Measurements from ENCODE around the gene DENR.

Gene DENR

DNA sequence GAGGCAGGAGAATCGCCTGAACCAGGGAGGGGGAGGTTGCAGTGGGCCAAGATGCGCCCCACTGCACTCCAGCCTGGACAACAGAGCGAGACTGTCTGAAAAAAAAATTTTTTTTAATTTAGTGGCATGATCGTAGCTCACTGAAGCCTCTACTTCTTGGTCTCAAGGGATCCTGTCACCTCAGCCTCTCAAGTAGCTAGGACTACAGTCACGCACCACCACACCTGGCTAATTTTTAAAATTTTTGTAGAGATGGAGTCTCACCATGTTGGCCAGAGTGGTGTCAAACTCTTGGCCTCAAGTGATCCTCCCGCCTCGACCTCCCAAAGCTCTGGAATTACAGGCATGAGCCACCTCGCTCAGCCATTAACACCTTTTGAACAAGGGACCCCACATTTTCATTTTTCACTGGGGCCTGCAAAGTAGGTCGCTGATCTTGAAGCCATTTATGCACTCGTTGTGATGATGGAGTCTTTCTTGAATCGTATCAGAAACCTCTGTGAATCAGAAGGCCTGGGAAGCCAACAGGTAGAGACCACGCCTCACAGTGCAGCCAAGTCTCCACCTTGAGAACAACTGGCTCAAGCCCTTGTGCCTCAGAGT is 27.9 kb upstream of the DENR start:
- TF ChIP-seq, protein P1, sequence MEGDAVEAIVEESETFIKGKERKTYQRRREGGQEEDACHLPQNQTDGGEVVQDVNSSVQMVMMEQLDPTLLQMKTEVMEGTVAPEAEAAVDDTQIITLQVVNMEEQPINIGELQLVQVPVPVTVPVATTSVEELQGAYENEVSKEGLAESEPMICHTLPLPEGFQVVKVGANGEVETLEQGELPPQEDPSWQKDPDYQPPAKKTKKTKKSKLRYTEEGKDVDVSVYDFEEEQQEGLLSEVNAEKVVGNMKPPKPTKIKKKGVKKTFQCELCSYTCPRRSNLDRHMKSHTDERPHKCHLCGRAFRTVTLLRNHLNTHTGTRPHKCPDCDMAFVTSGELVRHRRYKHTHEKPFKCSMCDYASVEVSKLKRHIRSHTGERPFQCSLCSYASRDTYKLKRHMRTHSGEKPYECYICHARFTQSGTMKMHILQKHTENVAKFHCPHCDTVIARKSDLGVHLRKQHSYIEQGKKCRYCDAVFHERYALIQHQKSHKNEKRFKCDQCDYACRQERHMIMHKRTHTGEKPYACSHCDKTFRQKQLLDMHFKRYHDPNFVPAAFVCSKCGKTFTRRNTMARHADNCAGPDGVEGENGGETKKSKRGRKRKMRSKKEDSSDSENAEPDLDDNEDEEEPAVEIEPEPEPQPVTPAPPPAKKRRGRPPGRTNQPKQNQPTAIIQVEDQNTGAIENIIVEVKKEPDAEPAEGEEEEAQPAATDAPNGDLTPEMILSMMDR (IDR thresholded peaks at IDR 0.05; ENCODE audit: low read depth, low read length): no peak
- no peak for TF ChIP-seq MYC (IDR thresholded peaks at IDR 0.05; ENCODE audit: low read depth, low read length)
- TF ChIP-seq, protein P2, sequence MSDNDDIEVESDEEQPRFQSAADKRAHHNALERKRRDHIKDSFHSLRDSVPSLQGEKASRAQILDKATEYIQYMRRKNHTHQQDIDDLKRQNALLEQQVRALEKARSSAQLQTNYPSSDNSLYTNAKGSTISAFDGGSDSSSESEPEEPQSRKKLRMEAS (IDR thresholded peaks at IDR 0.05; ENCODE audit: low read depth, low read length): no peak
- TF ChIP-seq POLR2A (IDR thresholded peaks at IDR 0.05; ENCODE audit: extremely low read depth, insufficient read length): no peak
- H3K4me3 ChIP-seq (ENCODE audit: low read depth, low read length): no peak overlapping the region
- no peak for DNase-seq (ENCODE audit: low read depth)

DNA sequence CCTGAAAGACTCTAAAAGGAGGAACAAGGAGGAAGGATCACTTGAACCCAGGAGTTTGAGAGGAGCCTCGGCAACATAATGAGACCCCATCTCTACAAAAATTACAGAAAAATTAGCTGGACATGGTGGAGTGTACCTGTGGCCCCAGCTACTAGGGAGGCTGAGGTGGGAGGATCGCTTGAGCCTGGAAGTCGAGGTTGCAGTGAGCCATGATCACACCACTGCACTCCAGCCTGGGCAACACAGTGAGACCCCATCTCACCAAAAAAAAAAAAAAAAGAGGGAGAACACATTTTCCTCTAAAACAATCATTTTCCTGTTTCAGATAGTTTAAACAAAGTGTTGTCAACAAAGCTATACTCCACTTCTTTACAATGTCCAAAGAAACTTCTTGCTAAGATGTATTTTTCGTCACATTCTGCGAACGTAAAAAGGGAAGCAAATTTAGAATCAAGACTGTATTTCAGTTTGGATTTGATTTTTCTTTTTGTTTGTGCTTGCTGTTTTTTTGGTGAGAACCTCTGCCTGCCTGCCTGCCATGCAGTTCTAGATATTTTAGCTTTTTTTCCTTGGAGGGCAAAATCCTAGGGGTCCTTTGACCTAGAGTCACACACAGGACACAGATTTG is 27.1 kb upstream of the DENR start:
- TF ChIP-seq, protein P1 (IDR thresholded peaks at IDR 0.05; ENCODE audit: low read depth, low read length): no peak
- TF ChIP-seq POLR2A (IDR thresholded peaks at IDR 0.05; ENCODE audit: extremely low read depth, insufficient read length) (no peak), MYC (IDR thresholded peaks at IDR 0.05; ENCODE audit: low read depth, low read length) (no peak)
- TF ChIP-seq, protein P2 (IDR thresholded peaks at IDR 0.05; ENCODE audit: low read depth, low read length): no peak
- no peak overlapping the region for H3K4me3 ChIP-seq (ENCODE audit: low read depth, low read length)
- DNase-seq (ENCODE audit: low read depth): no peak

DNA sequence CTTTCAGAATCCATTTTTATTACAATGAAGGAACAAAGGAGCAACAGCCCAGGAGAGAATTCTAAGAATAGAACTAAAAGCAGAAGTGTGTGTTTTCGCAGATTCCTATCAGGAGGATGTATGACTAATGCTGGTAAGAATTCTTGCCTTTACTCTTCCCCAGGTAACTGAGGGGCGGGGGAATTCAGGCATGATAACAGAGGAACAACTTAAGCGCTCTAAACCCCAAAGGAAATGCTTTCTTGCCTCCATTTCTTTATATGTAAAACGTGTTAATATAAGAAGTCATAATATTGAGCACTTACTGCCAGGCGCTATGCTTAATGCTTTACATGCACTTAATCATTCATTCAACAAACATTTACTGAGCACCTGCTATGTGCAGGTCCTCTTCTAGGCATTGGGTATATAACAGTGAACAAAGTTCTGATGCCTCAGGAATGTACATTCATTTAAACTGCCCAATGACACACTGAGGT is 26.5 kb upstream of the DENR start:
- peak; percentile 76 for DNase-seq (ENCODE audit: low read depth)
- TF ChIP-seq, protein P2 (IDR thresholded peaks at IDR 0.05; ENCODE audit: low read depth, low read length): no peak
- TF ChIP-seq, protein P1 (IDR thresholded peaks at IDR 0.05; ENCODE audit: low read depth, low read length): no peak
- TF ChIP-seq POLR2A (IDR thresholded peaks at IDR 0.05; ENCODE audit: extremely low read depth, insufficient read length) (no peak), MYC (IDR thresholded peaks at IDR 0.05; ENCODE audit: low read depth, low read length) (no peak)
- no peak overlapping the region for H3K4me3 ChIP-seq (ENCODE audit: low read depth, low read length)

DNA sequence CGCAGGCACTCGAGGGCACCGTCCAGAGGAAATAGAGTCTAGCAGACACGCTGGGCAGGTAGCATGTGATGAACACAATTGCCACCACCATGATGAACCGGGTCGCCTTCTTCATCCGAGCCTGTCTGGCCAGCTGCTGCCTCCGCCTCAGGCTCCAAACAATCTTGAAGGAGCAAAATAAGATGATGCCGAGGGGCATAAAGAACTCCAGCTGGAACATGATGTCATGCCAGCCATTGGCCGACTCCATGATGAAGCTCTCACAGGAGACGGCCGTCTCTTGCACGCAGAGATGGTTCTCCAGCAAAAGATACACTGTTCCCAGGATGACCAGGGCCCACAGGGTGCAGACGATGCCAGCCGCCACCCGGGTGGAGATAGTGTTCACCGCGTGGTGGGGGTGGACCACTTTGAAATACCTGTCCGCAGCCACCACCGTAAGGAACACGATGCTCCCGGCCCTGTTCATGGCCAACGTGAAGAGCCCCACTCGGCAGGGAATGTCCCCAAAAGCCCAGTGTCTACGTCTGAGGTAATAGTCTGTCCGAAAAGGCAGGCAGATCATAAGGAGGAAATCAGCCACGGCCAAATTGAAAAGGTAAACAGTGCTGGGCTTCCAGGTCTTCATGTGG is 22.9 kb upstream of the DENR start:
- DNase-seq (ENCODE audit: low read depth): no peak
- TF ChIP-seq POLR2A (IDR thresholded peaks at IDR 0.05; ENCODE audit: extremely low read depth, insufficient read length) (no peak), MYC (IDR thresholded peaks at IDR 0.05; ENCODE audit: low read depth, low read length) (no peak)
- TF ChIP-seq, protein P1 (IDR thresholded peaks at IDR 0.05; ENCODE audit: low read depth, low read length): no peak
- TF ChIP-seq, protein P2 (IDR thresholded peaks at IDR 0.05; ENCODE audit: low read depth, low read length): no peak
- H3K4me3 ChIP-seq (ENCODE audit: low read depth, low read length): no peak overlapping the region

DNA sequence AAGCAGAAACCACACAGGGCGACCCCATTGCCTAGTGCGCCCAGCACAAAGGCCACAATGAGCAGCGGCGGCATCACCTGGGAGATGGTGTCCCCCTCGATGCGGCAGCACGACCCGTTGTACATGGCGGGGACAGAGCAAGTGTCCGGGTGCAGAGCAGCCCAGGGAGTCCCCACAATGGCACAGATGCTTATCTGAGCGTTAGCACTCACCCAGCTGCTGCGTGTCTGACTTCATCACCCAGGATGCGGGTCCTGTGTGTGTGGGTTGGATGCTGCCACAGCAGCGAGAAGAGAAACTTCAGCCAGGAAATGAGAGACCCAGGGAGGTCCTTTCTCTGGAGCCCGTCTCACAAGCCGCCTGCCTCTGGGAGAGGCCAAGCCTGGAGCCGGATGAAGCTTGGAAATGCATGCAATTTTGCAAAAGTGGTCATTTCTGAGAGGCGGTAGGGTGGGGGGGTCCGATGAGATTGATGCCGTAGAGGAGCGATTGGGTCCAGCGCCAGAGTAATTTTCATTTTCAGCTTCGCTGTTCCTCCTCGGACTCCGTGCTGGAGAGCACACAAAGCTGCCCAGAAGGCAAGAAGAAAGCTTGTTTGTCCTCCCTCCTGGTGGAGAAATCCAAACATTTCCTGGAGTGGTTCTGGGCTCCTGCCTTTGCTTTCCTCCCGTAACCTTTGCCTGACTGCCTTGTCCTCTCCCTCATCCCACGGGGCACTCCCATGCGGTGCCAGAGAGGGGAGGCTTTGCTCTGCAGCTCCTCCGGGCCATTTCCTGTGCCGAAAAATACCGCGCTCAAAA is 22.2 kb upstream of the DENR start, which contains the start of gene HCAR1:
HCAR1 (minus strand) TSS at position 630 of the 800 bp plus-strand sequence; CDS start at position 125, 505 bp downstream.
- H3K4me3 ChIP-seq (ENCODE audit: low read depth, low read length): peak within 1 kb of the TSS; percentile 39
- DNase-seq (ENCODE audit: low read depth): no peak
- no peak for TF ChIP-seq MYC (IDR thresholded peaks at IDR 0.05; ENCODE audit: low read depth, low read length)
- no peak for TF ChIP-seq POLR2A (IDR thresholded peaks at IDR 0.05; ENCODE audit: extremely low read depth, insufficient read length)
- TF ChIP-seq, protein P2 (IDR thresholded peaks at IDR 0.05; ENCODE audit: low read depth, low read length): no peak
- TF ChIP-seq, protein P1 (IDR thresholded peaks at IDR 0.05; ENCODE audit: low read depth, low read length): no peak

Measured in NB4 (cell line).